ENCODE measurements around the gene MAMDC2.

The MAMDC2 gene

GRCh38 chr9:70259512-70259802 lies 215.8 kb downstream of the MAMDC2 start:
- DNase-seq, result no peak

- no peak for DNase-seq
Observed at GRCh38 chr9:70260007-70260443, 216.4 kb downstream of the MAMDC2 start.

DNA sequence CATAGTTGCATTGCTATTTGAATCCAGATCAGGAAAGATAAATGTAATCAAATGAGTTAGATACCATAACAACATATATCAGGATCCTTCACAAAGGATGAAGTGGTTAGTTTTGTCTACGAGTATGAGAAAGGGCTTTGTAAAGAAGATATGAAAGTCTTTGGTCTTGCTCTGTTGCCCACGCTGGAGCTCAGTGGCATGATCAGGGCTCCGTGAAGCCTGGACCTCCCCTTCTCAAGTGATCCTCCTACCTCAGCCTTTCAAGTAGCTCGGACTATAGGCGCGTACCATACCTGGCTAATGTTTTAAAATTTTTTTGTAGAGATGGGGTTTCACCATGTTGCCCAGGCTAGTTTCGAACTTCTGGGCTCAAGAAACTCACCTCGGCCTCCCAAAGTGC lies 217.0 kb downstream of the MAMDC2 start:
- no peak for DNase-seq

- no peak for DNase-seq
Observed at GRCh38 chr9:70261131-70261870, 217.7 kb downstream of the MAMDC2 start.

DNA sequence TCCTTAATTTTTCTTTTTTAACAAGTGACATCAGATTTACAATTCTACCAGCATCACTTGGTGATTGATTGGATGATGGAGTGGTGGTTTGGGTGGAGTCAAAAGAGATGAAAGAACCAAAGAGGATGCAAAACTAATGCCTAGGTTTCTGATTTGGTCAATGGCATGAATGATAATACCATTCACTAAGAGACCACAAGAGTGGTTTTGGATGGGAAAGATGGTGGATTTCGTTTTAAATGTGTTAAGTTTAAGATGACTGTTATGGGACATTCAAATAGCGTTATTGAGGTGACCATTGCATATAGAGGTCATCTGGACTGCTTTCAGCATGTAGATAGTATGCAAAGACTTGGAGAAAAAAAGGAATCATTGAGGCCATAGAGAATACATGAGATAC lies 218.7 kb downstream of the MAMDC2 start:
- no peak for DNase-seq

DNA sequence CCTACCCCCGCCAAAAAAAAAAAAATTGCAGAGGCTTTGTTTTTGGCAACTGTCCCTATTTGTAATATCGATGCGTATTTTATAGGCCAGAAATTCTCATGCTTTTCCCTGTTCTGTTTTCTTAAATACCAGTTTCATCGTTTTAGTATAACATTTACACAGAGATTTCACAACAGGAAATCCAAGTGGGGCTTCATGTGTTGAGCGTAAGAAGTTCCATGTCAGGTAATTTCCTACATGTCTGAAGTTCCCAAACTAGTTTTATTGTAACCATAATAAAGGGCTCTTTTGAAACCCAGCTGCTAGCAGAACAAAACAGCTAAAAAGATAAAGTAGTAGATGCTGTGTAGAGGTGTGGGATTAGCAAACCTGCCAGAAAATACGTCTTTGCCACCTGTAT lies 219.3 kb downstream of the MAMDC2 start:
- no peak for DNase-seq

GRCh38 chr9:70263421-70263820 lies 219.8 kb downstream of the MAMDC2 start:
- no peak for DNase-seq
